Measurements from ENCODE around the gene BTRC.

The BTRC gene

GRCh38 chr10:101578192-101578591, 224.2 kb downstream of the BTRC start:
- Histone ChIP-seq H3K9ac (no peak overlapping the region), H3K27me3 (ENCODE audit: insufficient read depth, low read depth) (no peaks in the 10 kb centered on the region), H2AFZ (ENCODE audit: low read depth) (no peak overlapping the region), H3K79me2 (ENCODE audit: insufficient read depth, low read depth) (no peaks in the 10 kb centered on the region), H4K20me1 (ENCODE audit: insufficient read depth) (no peaks in the 10 kb centered on the region), H3K4me2 (no peak overlapping the region), H3K36me3 (ENCODE audit: insufficient read depth) (no peaks in the 10 kb centered on the region), H3K4me3 (IDR thresholded peaks at IDR 0.05; ENCODE audit: insufficient read depth, low read depth, low read length) (no peak overlapping the region), H3K27ac (no peak overlapping the region), H3K4me1 (ENCODE audit: low read depth, poor library complexity, severe bottlenecking) (peaks cover 15% of the 10 kb centered on the region)
- no peak for TF ChIP-seq CTCF (conservative IDR thresholded peaks at IDR 0.05; ENCODE audit: low read depth, low read length)

- no peak overlapping the region for H3K9ac ChIP-seq
- H3K4me1 ChIP-seq (ENCODE audit: low read depth, poor library complexity, severe bottlenecking), result peaks cover 15% of the 10 kb centered on the region
- no peak overlapping the region for H3K4me2 ChIP-seq
- H3K36me3 ChIP-seq (ENCODE audit: insufficient read depth), result no peaks in the 10 kb centered on the region
- H3K4me3 ChIP-seq (IDR thresholded peaks at IDR 0.05; ENCODE audit: insufficient read depth, low read depth, low read length), result no peak overlapping the region
- no peak overlapping the region for H2AFZ ChIP-seq (ENCODE audit: low read depth)
- no peak for TF ChIP-seq CTCF (conservative IDR thresholded peaks at IDR 0.05; ENCODE audit: low read depth, low read length)
- H3K27ac ChIP-seq, result no peak overlapping the region
- no peaks in the 10 kb centered on the region for H3K27me3 ChIP-seq (ENCODE audit: insufficient read depth, low read depth)
- H4K20me1 ChIP-seq (ENCODE audit: insufficient read depth), result no peaks in the 10 kb centered on the region
- H3K79me2 ChIP-seq (ENCODE audit: insufficient read depth, low read depth), result no peaks in the 10 kb centered on the region
Observed at GRCh38 chr10:101578803-101579515, 225.0 kb downstream of the BTRC start.

GRCh38 chr10:101579516-101579870, 225.5 kb downstream of the BTRC start:
- no peaks in the 10 kb centered on the region for H4K20me1 ChIP-seq (ENCODE audit: insufficient read depth)
- no peak for TF ChIP-seq CTCF (conservative IDR thresholded peaks at IDR 0.05; ENCODE audit: low read depth, low read length)
- H2AFZ ChIP-seq (ENCODE audit: low read depth), result no peak overlapping the region
- H3K4me2 ChIP-seq, result no peak overlapping the region
- no peak overlapping the region for H3K27ac ChIP-seq
- H3K36me3 ChIP-seq (ENCODE audit: insufficient read depth), result no peaks in the 10 kb centered on the region
- H3K79me2 ChIP-seq (ENCODE audit: insufficient read depth, low read depth), result no peaks in the 10 kb centered on the region
- no peak overlapping the region for H3K4me3 ChIP-seq (IDR thresholded peaks at IDR 0.05; ENCODE audit: insufficient read depth, low read depth, low read length)
- no peak overlapping the region for H3K9ac ChIP-seq
- H3K27me3 ChIP-seq (ENCODE audit: insufficient read depth, low read depth), result no peaks in the 10 kb centered on the region
- peaks cover 15% of the 10 kb centered on the region for H3K4me1 ChIP-seq (ENCODE audit: low read depth, poor library complexity, severe bottlenecking)

GRCh38 chr10:101580486-101581399, 226.8 kb downstream of the BTRC start:
- Histone ChIP-seq H3K4me2 (no peak overlapping the region; the same call in 1 of the 2 replicates), H3K27ac (no peak overlapping the region), H2AFZ (ENCODE audit: low read depth) (no peak overlapping the region), H3K79me2 (ENCODE audit: insufficient read depth, low read depth) (no peaks in the 10 kb centered on the region), H3K4me1 (ENCODE audit: low read depth, poor library complexity, severe bottlenecking) (peaks cover 15% of the 10 kb centered on the region), H4K20me1 (ENCODE audit: insufficient read depth) (no peaks in the 10 kb centered on the region), H3K4me3 (IDR thresholded peaks at IDR 0.05; ENCODE audit: insufficient read depth, low read depth, low read length) (no peak overlapping the region), H3K9ac (no peak overlapping the region), H3K27me3 (ENCODE audit: insufficient read depth, low read depth) (no peaks in the 10 kb centered on the region), H3K36me3 (ENCODE audit: insufficient read depth) (no peaks in the 10 kb centered on the region)
- no peak for TF ChIP-seq CTCF (conservative IDR thresholded peaks at IDR 0.05; ENCODE audit: low read depth, low read length)

Measured in KMS-11 (cell line).